ENCODE data around the gene MAT2A.
"Not testable (repeated sequence)": the region's sequence is repeated elsewhere in the genome, so short reads cannot be mapped to it uniquely, and the experiment has no call there.

The MAT2A gene

DNA sequence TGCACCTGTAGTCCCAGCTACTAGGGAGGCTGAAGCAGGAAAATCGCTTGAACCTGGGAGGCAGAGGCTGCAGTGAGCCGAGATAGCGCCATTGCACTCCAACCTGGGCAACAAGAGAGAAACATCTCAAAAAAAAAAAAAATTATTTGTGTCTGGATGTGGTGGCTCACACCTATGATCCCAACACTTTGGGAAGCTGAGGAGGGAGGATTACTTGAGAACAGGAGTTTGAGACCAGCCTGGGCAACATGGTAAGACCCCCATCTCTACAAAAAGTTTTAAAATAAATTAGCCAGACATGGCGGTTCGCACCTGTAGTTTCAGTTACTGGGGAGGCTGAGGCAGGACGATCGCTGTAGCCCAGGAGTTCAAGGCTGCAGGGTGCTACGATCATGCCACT, 36.8 kb downstream of the MAT2A start:
- in situ Hi-C loops (cut with HindIII; ENCODE audit: low sequenced_read_pairs), result no loop called here

DNA sequence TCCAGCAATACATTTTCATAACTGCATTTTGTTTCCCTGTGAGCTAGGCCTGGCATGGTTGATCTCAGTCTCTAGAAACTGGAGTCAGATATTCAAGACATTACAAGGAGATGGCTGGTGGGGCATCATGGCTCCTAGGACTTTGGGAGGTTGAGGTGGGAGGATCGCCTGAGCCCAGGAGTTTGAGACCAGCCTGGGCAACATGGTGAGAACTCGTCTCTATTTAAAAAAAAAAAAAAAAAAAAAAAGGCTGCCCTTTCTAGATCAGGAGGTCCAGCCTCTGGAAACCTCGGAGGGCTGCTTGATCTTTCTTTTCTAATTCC, 38.1 kb downstream of the MAT2A start:
- in situ Hi-C loops (cut with HindIII; ENCODE audit: low sequenced_read_pairs), result no loop called here

DNA sequence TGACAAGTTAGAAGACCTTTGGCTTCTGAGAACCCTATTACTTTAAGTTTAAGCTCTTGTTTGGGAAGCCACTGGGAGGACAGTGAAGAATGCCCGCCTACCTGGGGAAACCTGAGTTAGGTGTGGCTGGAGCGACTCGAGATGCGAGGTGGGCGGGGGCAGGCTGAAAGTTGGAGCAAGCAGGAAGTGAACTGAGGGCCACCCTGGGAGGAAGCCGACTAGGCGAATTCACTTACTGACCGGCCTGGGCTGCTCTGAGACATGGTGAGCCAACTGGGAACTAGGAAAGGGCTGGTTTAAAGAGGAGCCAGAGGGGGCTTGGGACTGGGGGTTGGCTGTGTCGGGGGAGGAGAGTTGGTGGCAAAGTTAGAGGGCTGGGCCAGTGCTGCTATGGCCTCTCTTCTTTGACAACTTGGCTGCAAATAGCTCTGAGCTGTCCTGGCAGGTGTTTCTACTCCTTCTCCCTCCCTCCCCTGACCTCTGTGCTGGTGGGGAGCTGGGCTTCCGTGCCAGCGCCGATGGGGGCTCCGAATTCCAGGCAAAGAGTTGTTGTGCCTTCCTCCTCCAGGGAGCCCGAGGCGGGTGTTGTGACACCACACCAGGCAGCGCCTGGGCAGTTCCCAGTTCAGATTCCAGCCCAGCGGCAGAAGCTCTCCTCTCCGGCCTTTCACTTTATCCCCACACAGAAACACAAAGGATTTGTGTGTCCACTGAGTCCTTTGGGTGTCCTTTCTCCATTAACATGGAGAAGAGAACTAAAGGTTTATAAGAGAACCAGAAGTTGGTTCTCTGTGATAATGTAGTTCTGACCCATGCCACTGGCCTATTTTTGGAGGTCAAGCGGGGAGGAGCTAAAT, 38.6 kb downstream of the MAT2A start, which contains the start of gene VAMP8:
Gene VAMP8 (plus strand): TSS at position 201 of the 857 bp plus-strand sequence. CDS start 61 bp downstream, at position 262.
- in situ Hi-C loops (cut with HindIII; ENCODE audit: low sequenced_read_pairs), result no loop called here

DNA sequence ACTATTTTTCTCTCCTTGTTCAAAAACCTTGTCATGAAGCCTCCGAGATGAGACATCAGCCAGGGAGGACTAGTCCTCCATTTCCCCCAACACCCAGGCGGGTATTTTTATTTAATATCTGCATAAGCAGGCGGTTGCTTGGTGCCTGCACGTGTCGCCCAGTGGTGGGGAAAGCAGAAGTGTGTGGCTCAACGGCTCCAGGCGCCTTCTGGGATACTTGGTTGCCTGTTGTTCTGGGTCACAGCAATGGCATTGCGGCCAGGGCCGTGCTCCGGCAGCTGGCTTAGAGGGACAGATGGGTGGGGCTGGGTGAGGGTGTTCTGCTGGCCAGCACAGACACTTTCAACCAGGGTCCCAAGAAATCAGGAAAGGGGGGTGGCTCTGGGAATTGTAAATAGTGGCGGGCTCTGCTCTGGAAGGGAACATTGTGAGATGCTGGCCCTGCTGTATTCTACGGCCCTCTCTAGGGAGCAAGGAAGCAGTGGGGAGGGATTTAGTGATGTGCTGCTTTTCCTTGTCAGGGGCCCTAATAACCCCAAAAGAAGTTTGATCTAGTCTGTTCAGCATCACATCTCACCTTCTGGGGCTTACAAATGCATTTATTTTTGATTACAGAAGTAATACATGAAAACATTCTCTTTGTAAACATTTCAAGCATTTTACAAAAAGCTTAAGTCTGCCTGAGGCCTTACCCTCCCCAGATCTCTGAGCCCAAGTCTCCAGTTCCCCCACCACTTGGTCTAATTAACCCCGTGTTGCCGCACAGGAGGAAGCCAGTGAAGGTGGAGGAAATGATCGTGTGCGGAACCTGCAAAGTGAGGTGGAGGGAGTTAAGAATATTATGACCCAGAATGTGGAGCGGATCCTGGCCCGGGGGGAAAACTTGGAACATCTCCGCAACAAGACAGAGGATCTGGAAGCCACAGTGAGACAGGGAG, 39.5 kb downstream of the MAT2A start:
- in situ Hi-C loops (cut with HindIII; ENCODE audit: low sequenced_read_pairs), result no loop called here

DNA sequence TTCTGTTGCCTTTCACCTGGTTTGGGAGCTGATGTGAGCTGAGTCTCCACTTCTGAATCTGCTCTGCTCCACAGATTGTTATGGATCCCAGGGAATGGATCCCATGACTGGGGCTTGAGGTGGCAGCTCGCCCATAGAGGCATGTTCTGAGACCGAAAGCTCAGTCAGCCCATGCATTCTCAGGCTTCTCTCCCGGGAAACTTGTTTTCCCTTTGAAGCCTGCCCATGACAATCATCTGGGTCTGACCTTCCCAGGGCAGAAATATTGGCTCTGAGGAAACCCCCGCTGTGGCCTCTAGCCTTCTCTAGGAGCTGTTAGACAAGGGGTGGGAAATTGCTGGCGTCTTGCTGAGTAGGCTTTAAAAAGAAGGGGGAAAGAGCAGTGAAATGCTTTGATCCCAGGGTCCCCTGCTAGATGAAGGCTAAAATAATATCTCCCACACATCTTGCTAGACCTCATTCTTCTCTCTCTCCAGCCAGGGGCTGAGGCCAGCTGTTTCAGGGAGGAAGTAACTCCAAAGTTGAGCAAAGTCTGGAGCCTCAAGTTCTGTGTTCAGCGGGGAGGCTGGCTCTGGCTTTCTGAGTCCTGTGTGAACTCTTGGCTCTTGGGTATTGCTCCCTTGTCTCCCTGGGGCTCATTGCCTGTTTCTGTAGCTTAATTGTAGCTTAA, 40.4 kb downstream of the MAT2A start:
- in situ Hi-C loops (cut with HindIII; ENCODE audit: low sequenced_read_pairs), result no loop called here

DNA sequence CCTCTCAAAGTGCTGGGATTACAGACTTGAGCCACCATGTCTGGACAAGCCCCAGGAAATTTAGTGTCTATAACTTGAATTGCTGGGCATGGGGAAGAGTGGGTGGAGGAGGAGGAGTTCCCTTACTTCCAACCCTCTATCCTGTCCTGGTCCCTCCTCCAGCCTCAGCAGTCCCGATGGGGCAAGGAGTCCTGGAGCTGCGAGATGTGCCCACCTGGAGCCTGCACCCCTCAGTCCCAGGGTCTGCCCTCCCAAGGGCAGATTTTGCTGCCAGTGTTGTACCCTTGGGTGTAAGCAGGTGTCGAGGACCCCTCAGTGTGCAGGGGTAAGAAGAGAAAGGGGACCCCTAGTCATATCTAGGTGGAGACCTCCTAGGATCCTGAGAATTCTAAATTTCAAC, 41.2 kb downstream of the MAT2A start:
- in situ Hi-C loops (cut with HindIII; ENCODE audit: low sequenced_read_pairs), result no loop called here

DNA sequence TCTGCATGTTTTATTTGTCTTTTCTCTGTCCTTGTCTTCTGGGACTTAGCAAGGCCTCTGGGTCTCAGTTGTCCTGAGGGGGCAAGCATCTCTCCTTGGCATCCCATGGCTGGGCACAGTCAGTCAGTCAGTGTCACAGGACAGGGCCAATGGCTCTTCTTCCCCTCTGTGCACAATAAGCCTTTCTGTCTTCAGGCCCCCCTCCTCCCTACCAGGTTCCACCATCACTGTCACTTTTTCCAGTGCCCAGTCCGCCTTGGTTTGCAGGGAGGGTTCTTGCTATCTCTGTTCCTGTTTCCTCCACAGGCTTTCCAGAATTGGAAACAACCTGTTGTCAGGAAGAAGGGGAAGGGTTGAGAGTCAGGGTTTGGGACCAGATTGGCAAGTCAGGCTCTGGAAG, 43.5 kb downstream of the MAT2A start:
- in situ Hi-C loops (cut with HindIII; ENCODE audit: low sequenced_read_pairs), result no loop called here

DNA sequence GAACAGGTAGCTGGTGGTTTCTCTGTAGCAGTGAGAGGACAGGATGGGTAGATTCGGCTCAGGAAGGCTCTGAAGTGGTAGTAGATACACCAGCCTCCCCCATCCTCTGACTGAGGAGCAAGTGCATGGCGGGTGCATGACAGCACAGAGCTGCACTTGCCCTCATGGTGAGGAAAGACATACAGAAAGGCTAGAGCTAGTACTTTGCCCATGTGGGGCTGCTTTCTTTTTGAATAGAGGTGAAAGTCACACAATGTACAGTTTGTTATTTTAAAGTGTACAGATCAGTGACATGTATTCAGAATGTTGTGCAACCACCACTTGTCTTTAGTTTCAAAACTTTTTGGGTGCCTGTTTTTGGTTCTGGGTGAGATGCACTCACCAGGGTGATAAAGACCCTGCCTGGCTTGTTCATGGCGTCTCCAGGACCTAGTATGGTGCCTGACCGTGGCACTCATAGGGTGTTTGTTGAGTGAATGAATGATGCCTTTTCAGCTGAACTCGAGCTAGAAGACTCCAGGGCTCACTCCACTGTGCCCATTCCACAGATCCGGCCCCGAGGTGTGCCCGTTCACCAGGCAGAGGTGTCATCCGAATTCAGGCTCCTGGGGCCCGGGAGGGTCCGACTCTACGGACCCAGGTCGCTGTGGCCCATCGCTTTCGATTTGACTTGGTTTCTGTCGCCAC, 44.8 kb downstream of the MAT2A start:
- in situ Hi-C loops (cut with HindIII; ENCODE audit: low sequenced_read_pairs), result no loop called here

DNA sequence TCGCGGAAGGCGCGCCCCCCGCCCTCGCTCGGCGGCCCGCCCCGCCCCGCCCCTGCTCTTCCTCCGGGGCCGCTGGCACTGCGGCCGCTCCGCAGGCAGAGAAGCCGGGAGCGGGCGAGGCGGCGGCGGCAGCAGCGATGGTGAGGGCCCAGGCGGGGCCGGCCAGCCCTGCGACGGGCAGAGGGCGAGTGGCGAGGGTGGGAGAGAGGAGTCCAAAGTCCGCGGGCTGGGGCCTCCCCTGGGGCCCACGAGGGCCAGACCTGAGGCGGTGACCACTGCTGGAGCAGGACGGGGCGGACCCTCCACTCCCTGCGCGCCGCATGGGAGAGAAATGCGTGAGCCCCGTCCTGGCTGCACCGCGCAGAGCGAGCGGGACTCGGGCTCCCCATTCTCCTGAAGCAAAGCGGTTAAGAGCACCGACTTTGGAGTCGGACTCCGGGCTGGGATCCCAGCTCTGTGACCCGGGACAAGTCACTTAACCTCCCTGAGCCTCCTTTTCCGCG, 45.4 kb downstream of the MAT2A start, which contains the start of gene VAMP5:
Gene VAMP5 (plus strand): TSS at position 78 of the 503 bp plus-strand sequence. CDS start 60 bp downstream, at position 138.
- in situ Hi-C loops (cut with HindIII; ENCODE audit: low sequenced_read_pairs), result no loop called here

DNA sequence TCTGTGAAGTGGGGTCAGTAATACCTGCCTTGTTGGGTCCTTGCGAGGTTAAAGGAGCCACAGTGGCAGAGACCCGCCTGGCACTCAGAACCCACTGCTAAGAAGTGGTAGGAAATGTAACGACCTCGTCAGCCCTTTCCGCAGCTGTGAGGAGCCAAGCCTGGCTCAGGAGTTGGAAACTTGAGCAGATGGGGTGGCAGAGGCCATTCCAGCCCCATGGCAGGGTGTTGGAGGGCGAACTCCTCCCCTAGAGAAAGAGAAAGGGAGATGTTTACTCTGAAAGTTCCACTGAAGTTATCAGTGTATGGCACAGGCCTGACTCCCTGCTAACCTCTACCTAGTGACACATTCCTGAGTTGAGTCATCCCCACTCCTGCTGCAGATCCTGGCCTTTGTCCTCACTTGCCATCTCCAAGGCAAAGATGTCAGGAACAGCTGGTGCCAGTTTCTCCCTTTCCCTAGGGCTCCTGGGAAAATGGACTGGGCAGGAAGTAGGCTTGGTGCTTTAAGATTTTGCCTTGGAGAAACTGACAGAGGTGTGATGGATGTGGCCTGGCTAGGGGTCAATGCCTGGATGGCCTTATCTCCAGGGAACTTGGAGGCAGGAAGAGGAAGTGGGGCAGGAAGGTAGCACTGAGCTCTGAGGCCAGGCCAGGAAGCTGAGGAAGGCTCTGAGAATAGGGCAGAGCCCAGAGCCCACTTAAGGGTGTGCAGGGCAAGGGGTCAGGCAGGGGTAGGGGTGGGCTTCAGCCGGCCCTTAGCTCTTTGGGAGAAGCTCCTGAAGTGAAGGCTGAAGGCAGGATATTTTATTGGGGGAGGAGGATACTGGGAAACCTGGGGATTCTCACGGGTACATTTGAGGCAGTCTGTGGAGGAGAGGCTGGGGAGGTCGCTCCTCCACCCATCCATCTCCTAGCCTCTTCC, 46.2 kb downstream of the MAT2A start:
- in situ Hi-C loops (cut with HindIII; ENCODE audit: low sequenced_read_pairs), result no loop called here

DNA sequence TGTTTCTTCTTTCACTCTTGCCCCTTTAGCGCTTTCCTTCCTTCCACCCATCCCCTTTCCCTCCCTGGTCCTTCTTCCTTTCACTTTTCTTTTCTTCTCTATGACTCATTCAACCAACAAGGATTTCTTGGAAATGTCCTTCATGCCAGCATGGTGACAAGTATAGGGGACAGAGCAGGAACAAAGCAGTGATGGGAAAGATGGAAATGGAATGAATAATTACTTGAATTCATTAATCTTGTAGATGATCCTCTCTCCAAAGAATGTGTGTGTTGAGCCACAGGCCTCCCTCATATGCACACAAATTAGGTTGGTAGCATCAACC, 46.8 kb downstream of the MAT2A start:
- in situ Hi-C loops (cut with HindIII; ENCODE audit: low sequenced_read_pairs), result no loop called here

DNA sequence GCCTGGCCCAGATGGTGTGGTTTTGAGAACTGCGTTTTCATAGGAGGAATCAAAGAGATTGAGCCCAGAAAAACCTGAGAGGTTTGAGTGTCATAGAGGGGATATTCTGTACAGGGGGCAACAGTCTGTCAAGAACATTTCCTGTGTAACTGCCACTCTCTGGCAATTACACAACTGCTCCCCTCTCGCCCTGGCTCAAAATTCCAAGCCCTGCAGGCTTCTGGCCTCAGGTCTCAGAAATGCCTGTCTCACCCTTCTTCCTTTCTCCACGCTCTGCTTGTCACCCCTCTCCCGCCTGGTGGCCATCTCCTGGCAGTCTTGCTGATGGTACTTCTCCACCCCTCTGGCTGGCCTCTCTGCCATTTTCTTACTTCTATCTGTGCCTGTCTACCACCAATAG, 49.3 kb downstream of the MAT2A start:
- in situ Hi-C loops (cut with HindIII; ENCODE audit: low sequenced_read_pairs), result no loop called here

DNA sequence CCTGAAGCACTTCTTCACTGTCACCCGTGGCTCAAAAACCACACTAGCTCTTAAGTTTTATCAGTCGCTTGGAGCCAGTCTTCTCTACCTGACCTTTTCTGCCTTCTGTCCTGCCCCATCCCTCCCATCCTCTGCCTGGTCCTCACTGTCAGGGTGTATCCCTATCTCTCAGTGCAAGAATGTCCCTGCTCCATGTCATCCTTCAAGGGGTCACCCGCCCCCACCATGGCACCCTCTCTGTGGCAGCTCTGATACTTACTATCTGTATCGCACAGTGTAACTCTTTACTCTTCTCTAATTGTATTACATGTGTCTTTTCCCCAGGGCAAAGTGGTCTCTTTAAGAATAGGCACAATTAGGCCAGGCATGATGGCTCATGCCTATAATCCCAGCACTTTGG, 49.7 kb downstream of the MAT2A start:
- in situ Hi-C loops (cut with HindIII; ENCODE audit: low sequenced_read_pairs), result no loop called here

DNA sequence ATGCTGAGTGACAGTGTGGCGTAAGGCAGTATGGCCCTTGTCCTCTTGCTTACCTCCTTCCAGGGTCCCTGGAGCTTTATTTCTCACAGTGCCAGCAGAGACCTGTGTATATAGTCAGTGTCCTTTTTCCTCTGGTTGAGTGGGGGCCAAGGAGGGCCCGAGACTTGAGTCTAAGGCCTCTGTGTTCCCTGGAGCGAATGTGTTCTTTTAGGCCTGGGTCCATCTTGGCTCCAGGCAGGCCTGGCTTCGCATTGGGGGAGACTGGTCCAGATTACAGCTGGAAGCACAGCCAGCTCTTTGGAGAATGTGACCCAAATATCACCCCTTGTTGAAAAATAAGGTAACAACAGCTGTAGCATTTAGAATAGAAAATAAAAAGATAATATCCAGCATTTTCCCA, 50.2 kb downstream of the MAT2A start:
- in situ Hi-C loops (cut with HindIII; ENCODE audit: low sequenced_read_pairs), result no loop called here

DNA sequence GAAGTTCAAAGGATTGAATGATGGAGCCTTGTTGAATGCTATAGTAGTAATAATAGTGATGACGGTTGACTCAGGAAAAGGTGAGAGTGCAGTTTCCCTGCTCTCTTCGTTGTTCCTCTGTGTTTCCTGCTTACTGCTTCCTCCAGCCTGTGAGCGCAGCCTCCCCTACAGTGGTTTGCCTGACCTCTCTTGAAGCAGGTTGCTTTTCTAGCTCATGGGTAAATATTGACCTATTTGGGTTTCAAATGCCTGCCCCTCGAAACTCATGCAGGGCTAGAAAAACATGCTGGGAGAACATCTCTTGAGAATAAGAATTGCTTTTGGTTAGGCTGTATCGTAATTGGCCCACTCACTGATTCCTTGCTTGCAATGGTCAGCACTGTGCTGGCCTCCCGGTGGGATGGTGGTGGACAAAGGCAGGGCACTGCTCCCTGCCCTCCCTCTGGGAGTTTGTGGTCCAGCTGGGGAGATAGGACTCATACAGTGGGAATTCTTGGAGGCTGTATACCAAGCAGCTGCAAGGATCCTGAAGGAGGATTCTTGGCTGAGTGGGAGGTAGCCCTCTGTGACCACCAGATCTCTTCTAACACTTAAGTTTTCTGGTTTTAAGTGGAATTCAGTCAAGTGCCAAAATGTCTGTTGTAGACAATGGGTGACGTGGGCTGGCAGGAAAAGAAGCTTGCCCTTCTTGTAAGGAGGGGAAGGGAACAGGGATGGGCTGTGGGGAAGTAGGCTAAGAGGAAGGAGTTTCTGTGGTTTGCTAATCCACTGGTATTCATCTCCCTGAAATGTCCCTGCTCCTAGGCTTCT, 51.2 kb downstream of the MAT2A start:
- in situ Hi-C loops (cut with HindIII; ENCODE audit: low sequenced_read_pairs), result no loop called here

DNA sequence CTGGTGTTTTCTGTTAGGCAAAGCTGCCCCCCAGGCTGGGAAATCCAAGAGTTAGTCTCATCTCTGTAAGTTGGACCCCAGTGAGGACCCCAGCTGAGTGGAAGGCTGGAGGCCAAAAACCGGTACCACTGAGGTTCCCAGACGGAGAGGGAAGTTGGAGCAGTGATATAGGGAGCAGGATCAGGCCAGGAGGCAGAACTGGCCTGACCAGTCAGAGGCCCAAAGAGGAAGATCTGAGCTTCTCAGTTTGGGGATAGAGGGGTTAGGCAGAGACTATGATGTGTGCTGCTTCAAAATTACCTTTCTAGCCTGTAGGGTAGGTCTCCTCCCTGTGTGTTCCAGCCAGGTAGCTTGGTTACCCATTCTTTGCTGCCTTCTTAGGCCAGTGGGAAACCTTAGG, 52.0 kb downstream of the MAT2A start:
- in situ Hi-C loops (cut with HindIII; ENCODE audit: low sequenced_read_pairs), result no loop called here

DNA sequence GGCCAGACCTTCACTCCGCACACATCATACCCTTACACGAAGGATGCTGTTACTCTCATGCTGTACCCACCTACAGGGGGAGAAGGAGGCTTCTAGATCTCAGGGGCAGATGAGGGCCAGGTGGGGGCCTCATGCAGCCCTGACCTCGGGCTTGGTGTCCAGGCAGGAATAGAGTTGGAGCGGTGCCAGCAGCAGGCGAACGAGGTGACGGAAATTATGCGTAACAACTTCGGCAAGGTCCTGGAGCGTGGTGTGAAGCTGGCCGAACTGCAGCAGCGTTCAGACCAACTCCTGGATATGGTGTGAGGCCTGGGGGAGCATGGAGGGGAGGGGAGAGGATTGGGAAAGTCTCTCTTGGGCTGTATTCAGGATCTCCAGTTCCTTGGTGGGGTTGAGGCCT, 52.6 kb downstream of the MAT2A start:
- in situ Hi-C loops (cut with HindIII; ENCODE audit: low sequenced_read_pairs), result no loop called here

DNA sequence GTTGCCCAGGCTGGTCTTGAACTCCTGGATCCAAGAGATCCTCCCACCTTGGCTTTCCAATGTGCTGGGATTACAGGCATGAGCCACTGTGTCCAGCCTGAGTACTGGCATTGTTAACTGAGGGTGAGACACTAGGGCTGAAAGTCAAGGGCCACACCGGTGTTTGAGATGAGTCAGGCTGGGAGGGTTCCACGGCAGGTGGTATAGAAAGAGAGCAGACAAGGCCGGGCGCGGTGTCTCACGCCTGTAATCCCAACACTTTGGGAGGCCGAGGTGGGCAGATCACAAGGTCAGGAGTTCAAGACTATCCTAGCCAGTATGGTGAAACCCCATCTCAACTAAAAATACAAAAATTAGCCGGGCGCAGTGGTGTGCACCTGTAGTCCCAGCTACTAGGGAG, 53.3 kb downstream of the MAT2A start:
- in situ Hi-C loops (cut with HindIII; ENCODE audit: low sequenced_read_pairs), result not testable (repeated sequence)

DNA sequence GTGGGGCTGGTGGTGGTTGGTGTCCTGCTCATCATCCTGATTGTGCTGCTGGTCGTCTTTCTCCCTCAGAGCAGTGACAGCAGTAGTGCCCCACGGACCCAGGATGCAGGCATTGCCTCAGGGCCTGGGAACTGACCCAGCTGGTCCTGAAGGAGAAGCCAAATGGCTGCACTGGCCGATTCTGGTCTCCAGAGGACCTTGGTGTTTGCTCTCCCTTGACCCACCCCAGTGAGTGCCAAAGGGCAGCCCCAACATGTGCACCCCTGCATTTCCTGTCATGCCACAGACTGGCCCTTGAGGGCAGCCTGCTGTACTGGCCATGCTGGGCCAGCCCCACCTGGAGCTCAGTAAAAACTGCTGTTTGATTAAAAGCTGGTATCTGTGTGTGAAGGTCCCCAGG, 54.1 kb downstream of the MAT2A start:
- in situ Hi-C loops (cut with HindIII; ENCODE audit: low sequenced_read_pairs), result no loop called here
